ENCODE results near the gene NEURL1B. TPM values are rescaled to one million over a fixed set of nuclear protein-coding genes. Genes with fewer than 3 reads are reported as not detected.

The NEURL1B gene
- total and polyA plus RNA-seq, 11 donors = 11.8 to 47.1 (median 25.8) TPM

- WGBS, 4 donors = 77 to 86% (median 80%) methylated on average over 1 to 6 of the region's 6 CpGs
- Histone ChIP-seq H3K36me3 (no peaks in the 10 kb centered on the region), H3K9me3 (no peaks in the 10 kb centered on the region), H3K4me3 (no peak overlapping the region), H3K27ac (no peak overlapping the region), H3K27me3 (no peaks in the 10 kb centered on the region), H3K4me1 (no peaks in the 10 kb centered on the region)
- TF ChIP-seq POLR2A (IDR thresholded peaks at IDR 0.05) (no peak), CTCF (IDR thresholded peaks at IDR 0.05) (no peak)
- intact Hi-C loops (cut with DNase I) = no loop called here
- no peak for DNase-seq
- no peak for ATAC-seq
These were observed 10.1 kb upstream of the NEURL1B start for GRCh38 chr5:172630986-172631385.

- no peak overlapping the region for H3K4me3 ChIP-seq
- no peak for DNase-seq
- H3K36me3 ChIP-seq = no peaks in the 10 kb centered on the region
- TF ChIP-seq POLR2A (IDR thresholded peaks at IDR 0.05) = no peak
- TF ChIP-seq CTCF (IDR thresholded peaks at IDR 0.05) = no peak
- H3K4me1 ChIP-seq = no peaks in the 10 kb centered on the region
- intact Hi-C loops (cut with DNase I) = no loop called here
- ATAC-seq = no peak
- no peaks in the 10 kb centered on the region for H3K9me3 ChIP-seq
- 91 to 97% (median 95%) methylated on average over 6 of the region's 6 CpGs for WGBS, 4 donors
- H3K27me3 ChIP-seq = no peaks in the 10 kb centered on the region
- no peak overlapping the region for H3K27ac ChIP-seq
These were observed 8.5 kb upstream of the NEURL1B start for GRCh38 chr5:172632346-172633092.

DNA sequence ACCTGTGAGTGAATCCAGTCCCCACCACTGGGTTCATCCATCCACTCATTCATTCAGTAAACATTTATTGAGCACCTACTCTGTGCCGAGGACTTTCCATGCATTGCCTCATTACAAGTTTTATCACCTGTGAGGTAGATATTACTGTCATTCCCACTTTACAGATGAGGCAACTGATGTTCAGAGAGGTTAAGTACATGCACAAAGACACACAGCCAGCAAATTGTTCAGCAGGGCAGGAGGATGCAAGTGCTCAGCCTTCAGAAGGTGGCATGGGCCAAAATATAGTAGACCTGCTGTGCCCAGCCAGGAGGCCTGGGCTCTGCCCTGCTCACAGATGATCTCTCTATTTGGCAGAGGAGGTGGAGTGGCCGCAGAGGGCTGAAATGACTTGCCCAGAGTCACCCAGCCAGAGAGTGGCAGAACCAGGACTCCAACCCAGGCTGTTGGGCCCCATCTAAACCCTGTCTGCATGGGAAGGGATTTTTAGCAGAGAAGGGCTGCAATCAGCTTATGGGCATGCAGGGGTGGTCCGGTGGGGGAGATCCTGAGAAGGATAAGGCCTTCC, 7.6 kb upstream of the NEURL1B start:
- no peak overlapping the region for H3K27ac ChIP-seq
- no peak for ATAC-seq
- H3K4me1 ChIP-seq = no peaks in the 10 kb centered on the region
- no peak for DNase-seq
- 94 to 100% (median 96%) methylated on average over 3 of the region's 3 CpGs for WGBS, 4 donors
- H3K36me3 ChIP-seq = no peaks in the 10 kb centered on the region
- no peak for TF ChIP-seq POLR2A (IDR thresholded peaks at IDR 0.05)
- TF ChIP-seq CTCF (IDR thresholded peaks at IDR 0.05) = no peak
- no peak overlapping the region for H3K4me3 ChIP-seq
- intact Hi-C loops (cut with DNase I) = no loop called here
- H3K9me3 ChIP-seq = no peaks in the 10 kb centered on the region
- H3K27me3 ChIP-seq = no peaks in the 10 kb centered on the region

DNA sequence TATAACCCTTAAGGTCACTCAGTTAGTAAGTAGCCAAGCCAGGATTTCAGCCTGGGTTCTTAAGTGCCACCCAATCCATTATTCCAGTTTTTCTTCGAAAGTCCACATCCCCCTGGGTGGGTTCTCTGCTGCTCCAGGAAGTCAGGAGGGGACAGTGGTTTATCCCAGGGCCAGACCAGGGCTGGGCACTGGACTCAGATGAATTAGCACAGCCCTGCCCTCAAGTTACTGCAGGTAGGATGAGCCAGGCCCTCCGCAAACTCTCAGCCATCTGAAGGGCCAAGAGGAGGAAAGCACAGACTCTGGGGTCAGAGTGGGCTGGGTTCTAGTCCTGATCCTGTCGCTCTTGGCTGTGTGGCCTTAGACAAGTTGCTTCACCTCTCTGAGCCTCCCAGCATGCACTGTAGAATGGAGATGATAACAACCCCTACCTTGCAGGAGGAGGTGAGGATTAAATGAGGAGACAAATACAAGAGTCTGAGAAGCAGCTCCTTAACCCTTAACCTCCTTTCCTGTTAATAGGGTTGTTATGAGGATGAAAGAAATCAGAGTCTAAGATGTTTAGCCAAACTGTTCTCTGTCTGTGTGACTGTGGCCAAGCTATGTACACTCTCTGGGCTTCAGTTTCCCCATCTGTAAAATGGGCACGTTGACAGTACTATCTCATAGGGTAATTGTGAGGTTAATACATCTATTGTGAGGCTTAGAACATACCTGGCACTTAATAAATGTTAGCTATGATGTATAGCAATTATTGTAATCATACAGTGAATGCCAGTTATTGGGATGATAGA, 6.8 kb upstream of the NEURL1B start:
- H3K4me1 ChIP-seq = no peaks in the 10 kb centered on the region
- TF ChIP-seq POLR2A (IDR thresholded peaks at IDR 0.05) = no peak
- no peak for TF ChIP-seq CTCF (IDR thresholded peaks at IDR 0.05)
- DNase-seq = no peak

More for the DNA sequence above, 6.8 kb upstream of the NEURL1B start:
- no peak for ATAC-seq
- intact Hi-C loops (cut with DNase I) = no loop called here
- no peaks in the 10 kb centered on the region for H3K27me3 ChIP-seq
- no peaks in the 10 kb centered on the region for H3K36me3 ChIP-seq
- no peaks in the 10 kb centered on the region for H3K9me3 ChIP-seq
- 92 to 99% (median 95%) methylated on average over 4 of the region's 4 CpGs for WGBS, 4 donors
- H3K4me3 ChIP-seq = no peak overlapping the region
- no peak overlapping the region for H3K27ac ChIP-seq

All from heart left ventricle (tissue), 16 donors.